Measurements from ENCODE around the gene SPPL2A.

Gene SPPL2A

DNA sequence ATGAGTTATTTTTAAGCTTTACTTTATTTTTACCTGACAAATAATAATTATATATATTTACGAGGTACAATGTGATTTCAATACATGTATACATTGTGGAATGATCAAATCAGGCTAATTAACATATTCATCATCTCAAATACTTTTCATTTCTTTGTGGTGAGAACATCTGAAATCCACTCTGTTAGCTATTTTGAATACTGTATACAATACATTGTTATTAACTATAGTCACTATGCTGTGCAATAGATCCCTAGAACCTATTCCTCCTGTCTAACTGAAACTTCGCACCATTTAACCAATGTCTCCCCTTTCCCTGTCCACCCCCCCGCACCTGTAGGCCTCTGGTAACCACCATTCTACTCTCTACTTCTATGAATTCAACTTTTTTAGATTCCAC is 7.9 kb upstream of the SPPL2A start:
- no peak for DNase-seq (ENCODE audit: low spot score)
- TF ChIP-seq, protein P1, sequence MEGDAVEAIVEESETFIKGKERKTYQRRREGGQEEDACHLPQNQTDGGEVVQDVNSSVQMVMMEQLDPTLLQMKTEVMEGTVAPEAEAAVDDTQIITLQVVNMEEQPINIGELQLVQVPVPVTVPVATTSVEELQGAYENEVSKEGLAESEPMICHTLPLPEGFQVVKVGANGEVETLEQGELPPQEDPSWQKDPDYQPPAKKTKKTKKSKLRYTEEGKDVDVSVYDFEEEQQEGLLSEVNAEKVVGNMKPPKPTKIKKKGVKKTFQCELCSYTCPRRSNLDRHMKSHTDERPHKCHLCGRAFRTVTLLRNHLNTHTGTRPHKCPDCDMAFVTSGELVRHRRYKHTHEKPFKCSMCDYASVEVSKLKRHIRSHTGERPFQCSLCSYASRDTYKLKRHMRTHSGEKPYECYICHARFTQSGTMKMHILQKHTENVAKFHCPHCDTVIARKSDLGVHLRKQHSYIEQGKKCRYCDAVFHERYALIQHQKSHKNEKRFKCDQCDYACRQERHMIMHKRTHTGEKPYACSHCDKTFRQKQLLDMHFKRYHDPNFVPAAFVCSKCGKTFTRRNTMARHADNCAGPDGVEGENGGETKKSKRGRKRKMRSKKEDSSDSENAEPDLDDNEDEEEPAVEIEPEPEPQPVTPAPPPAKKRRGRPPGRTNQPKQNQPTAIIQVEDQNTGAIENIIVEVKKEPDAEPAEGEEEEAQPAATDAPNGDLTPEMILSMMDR (IDR thresholded peaks at IDR 0.05; ENCODE audit: poor library complexity, severe bottlenecking) = no peak
- no peaks in the 10 kb centered on the region for H3K27me3 ChIP-seq (ENCODE audit: insufficient read depth, poor library complexity, severe bottlenecking)

DNA sequence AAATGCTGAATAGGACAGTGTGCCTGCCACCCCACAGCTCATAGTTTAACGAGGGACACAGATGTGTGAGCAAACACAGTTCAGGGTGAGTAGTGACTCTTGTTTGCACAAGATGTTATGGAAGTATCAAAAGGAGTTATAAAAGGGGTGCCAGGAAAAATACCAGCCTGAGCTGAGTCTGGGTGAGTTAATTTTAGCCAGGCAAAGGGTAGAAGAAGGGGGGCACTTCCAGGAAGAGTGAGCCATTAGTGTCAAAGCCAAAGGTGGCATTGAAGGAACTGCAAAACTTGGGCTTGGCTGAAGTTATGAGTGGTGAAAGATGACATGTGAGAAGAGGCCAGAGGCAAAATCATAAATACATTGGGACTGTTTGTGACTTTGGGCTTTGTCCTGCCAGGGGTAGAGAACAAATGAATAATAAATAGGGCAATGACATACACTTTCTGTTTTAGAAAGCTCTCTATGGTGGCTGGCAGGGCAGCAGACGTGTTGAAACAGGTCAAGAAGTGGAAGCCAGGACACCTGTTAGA is 1.9 kb upstream of the SPPL2A start:
- TF ChIP-seq, protein P1 (IDR thresholded peaks at IDR 0.05; ENCODE audit: poor library complexity, severe bottlenecking) = no peak

More for the DNA sequence above, 7.9 kb upstream of the SPPL2A start:
- peak; percentile 36; the same call in 1 of the 3 replicates for ATAC-seq (ENCODE audit: low read depth)
- H3K27ac ChIP-seq (ENCODE audit: poor library complexity, severe bottlenecking) = no peak overlapping the region
- no peaks in the 10 kb centered on the region for H3K4me1 ChIP-seq (ENCODE audit: insufficient read depth, poor library complexity, severe bottlenecking)
- H3K9me3 ChIP-seq (ENCODE audit: severe bottlenecking) = no peaks in the 10 kb centered on the region
- H3K4me3 ChIP-seq (ENCODE audit: severe bottlenecking) = no peak overlapping the region
- H3K36me3 ChIP-seq (ENCODE audit: low read depth) = no peaks in the 10 kb centered on the region

GRCh38 chr15:50764461-50765194 is 878 bp downstream of the SPPL2A start:
- DNase-seq (ENCODE audit: low spot score) = no peak
- ATAC-seq (ENCODE audit: low read depth) = 0 out of 3 replicates have a peak, but pooled peaks have one; percentile 0
- peaks cover 13% of the 10 kb centered on the region for H3K4me1 ChIP-seq (ENCODE audit: insufficient read depth, poor library complexity, severe bottlenecking)
- H3K9me3 ChIP-seq (ENCODE audit: severe bottlenecking) = no peaks in the 10 kb centered on the region
- peak overlapping the region; percentile 78 for H3K4me3 ChIP-seq (ENCODE audit: severe bottlenecking)
- peak overlapping the region; percentile 69 for H3K27ac ChIP-seq (ENCODE audit: poor library complexity, severe bottlenecking)
- no peaks in the 10 kb centered on the region for H3K27me3 ChIP-seq (ENCODE audit: insufficient read depth, poor library complexity, severe bottlenecking)
- no peaks in the 10 kb centered on the region for H3K36me3 ChIP-seq (ENCODE audit: low read depth)
- TF ChIP-seq, protein P1 (IDR thresholded peaks at IDR 0.05; ENCODE audit: poor library complexity, severe bottlenecking) = no peak

More for the DNA sequence above, 1.9 kb upstream of the SPPL2A start:
- no peaks in the 10 kb centered on the region for H3K27me3 ChIP-seq (ENCODE audit: insufficient read depth, poor library complexity, severe bottlenecking)
- DNase-seq (ENCODE audit: low spot score) = no peak
- no peak overlapping the region for H3K4me3 ChIP-seq (ENCODE audit: severe bottlenecking)
- no peak for ATAC-seq (ENCODE audit: low read depth)
- H3K4me1 ChIP-seq (ENCODE audit: insufficient read depth, poor library complexity, severe bottlenecking) = peaks cover 13% of the 10 kb centered on the region
- no peak overlapping the region for H3K27ac ChIP-seq (ENCODE audit: poor library complexity, severe bottlenecking)
- no peaks in the 10 kb centered on the region for H3K36me3 ChIP-seq (ENCODE audit: low read depth)
- H3K9me3 ChIP-seq (ENCODE audit: severe bottlenecking) = no peaks in the 10 kb centered on the region

DNA sequence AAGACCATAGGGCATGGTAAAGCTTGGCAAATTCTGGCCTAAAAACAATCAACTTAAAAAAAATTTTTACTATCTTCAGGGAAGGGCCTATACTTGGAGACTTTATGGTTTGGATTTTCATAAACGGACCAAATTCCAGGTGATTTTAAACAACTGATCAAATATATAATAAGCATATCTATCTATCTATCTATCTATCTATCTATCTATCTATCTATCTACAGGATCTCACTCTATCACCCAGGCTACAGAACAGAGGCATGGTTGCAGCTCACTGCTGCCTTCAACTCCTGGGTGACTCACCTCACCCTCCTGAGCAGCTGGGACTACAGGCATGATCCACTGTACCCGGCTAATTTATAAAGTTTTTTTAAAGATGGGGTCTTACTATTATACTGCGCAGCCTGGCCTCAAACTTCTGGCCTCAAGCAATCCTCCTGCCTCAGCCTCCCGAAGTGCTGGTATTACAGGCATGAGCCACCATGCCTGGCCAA is 6.7 kb downstream of the SPPL2A start:
- Histone ChIP-seq H3K9me3 (ENCODE audit: severe bottlenecking) (no peaks in the 10 kb centered on the region), H3K36me3 (ENCODE audit: low read depth) (peaks cover 3% of the 10 kb centered on the region; the same call in 1 of the 2 replicates), H3K27me3 (ENCODE audit: insufficient read depth, poor library complexity, severe bottlenecking) (no peaks in the 10 kb centered on the region), H3K4me1 (ENCODE audit: insufficient read depth, poor library complexity, severe bottlenecking) (peaks cover 10% of the 10 kb centered on the region), H3K4me3 (ENCODE audit: severe bottlenecking) (no peak overlapping the region), H3K27ac (ENCODE audit: poor library complexity, severe bottlenecking) (no peak overlapping the region)
- ATAC-seq (ENCODE audit: low read depth) (peak; percentile 87), DNase-seq (ENCODE audit: low spot score) (no peak)
- TF ChIP-seq, protein P1 (IDR thresholded peaks at IDR 0.05; ENCODE audit: poor library complexity, severe bottlenecking) = no peak

All from RWPE2 (cell line).